ENCODE measurements around the gene SF3B5.

Gene SF3B5

DNA sequence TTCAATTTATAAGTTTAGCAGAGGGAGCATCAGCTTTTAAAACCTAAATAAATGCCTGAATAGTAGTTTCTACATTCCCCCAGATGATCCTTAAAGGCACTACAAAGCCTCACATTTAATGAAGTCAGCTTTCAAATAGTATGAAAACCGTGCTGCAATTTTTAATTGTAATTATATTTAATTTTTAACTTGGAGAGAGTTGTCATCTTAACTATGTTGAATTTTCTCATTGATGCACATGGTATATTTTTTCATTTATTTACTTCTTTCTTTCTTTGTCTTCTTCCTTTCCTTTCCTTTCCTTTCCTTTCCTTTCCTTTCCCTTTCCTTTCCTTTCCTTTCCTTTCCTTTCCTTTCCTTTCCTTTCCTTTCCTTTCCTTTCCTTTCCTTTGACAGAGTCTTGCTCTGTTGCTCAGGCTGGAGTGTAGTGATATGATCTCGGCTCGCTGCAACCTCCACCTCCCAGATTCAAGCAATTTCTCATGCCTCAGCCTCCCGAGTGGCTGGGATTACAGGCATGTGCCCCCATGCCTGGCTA lies 7.7 kb upstream of the SF3B5 start:
- H3K9me2 ChIP-seq (ENCODE audit: low read depth, low read length) = no peaks in the 10 kb centered on the region
- no peaks in the 10 kb centered on the region for H3F3A ChIP-seq (ENCODE audit: insufficient read depth, low read length)
- H3K4me3 ChIP-seq (ENCODE audit: low read depth, low read length, poor library complexity, severe bottlenecking) = no peak overlapping the region
- H3K27ac ChIP-seq (ENCODE audit: low read depth, low read length, poor library complexity, severe bottlenecking) = no peak overlapping the region
- H3K36me3 ChIP-seq (ENCODE audit: insufficient read depth, low read length) = no peaks in the 10 kb centered on the region
- H4K20me1 ChIP-seq (ENCODE audit: insufficient read depth, low read length) = no peaks in the 10 kb centered on the region
- H3K9me3 ChIP-seq (ENCODE audit: low read length) = no peaks in the 10 kb centered on the region
- H3K27me3 ChIP-seq (ENCODE audit: insufficient read depth, low read length) = no peaks in the 10 kb centered on the region
- no peak overlapping the region for H2AFZ ChIP-seq (ENCODE audit: low read length)
- no peaks in the 10 kb centered on the region for H3K4me1 ChIP-seq (ENCODE audit: insufficient read depth, low read length, severe bottlenecking)
- no peaks in the 10 kb centered on the region for H3K79me2 ChIP-seq (ENCODE audit: insufficient read depth, low read length)
- no peak overlapping the region for H3K9ac ChIP-seq (ENCODE audit: low read length)
- H3K4me2 ChIP-seq (ENCODE audit: low read length) = no peak overlapping the region
- TF ChIP-seq CTCF (IDR thresholded peaks at IDR 0.05; ENCODE audit: low read length) (no peak), EZH2 (IDR thresholded peaks at IDR 0.05; ENCODE audit: borderline replicate concordance, low read length) (no peak)

DNA sequence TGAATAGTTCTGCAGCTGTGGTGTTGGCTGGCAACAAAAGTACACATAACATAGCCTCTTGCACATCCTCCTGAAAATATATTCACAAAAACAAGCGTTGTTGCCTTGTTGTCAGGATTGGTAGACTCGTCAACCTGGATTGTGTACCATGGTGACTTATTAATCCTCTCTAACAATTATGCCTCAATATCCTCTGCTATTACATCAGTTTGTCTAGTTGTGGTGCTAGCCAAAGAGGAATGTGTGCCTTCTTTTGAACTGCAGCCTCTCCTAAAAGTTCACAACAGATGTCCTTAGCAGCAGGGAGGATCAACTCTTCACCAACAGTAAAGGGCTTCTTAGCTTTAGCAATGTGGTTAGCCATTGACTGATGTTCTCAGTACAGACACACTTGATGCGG lies 3.6 kb upstream of the SF3B5 start:
- Histone ChIP-seq H3K4me2 (ENCODE audit: low read length) (no peak overlapping the region), H3K9ac (ENCODE audit: low read length) (no peak overlapping the region), H3F3A (ENCODE audit: insufficient read depth, low read length) (no peaks in the 10 kb centered on the region), H3K9me2 (ENCODE audit: low read depth, low read length) (no peaks in the 10 kb centered on the region), H3K4me1 (ENCODE audit: insufficient read depth, low read length, severe bottlenecking) (peaks cover 15% of the 10 kb centered on the region), H2AFZ (ENCODE audit: low read length) (no peak overlapping the region), H3K36me3 (ENCODE audit: insufficient read depth, low read length) (no peaks in the 10 kb centered on the region), H3K9me3 (ENCODE audit: low read length) (no peaks in the 10 kb centered on the region), H3K79me2 (ENCODE audit: insufficient read depth, low read length) (peaks cover 12% of the 10 kb centered on the region), H4K20me1 (ENCODE audit: insufficient read depth, low read length) (no peaks in the 10 kb centered on the region), H3K27me3 (ENCODE audit: insufficient read depth, low read length) (no peaks in the 10 kb centered on the region), H3K4me3 (ENCODE audit: low read depth, low read length, poor library complexity, severe bottlenecking) (no peak overlapping the region), H3K27ac (ENCODE audit: low read depth, low read length, poor library complexity, severe bottlenecking) (no peak overlapping the region)
- TF ChIP-seq EZH2 (IDR thresholded peaks at IDR 0.05; ENCODE audit: borderline replicate concordance, low read length) = no peak
- no peak for TF ChIP-seq CTCF (IDR thresholded peaks at IDR 0.05; ENCODE audit: low read length)

DNA sequence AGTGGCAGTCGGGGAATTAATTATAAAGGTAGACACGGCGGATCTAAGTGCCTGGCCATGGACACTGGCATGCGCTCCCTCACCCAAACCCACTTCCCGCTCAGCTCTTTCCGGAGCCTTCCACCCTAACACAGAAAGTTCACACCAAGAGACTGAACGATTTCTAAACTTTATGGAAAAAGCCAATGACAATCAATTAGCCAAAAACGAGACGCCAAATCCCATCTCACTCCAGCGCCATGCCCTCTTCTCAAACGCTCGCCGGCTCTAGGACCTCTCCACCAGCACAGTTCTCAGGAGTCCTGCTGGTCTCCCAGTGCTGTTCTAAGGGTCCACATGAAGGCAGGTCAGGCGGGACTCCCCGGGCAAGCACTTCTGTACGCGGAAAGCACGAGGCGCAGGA lies 641 bp downstream of the SF3B5 start:
- Histone ChIP-seq H3K79me2 (ENCODE audit: insufficient read depth, low read length) (peaks cover 13% of the 10 kb centered on the region), H3K4me1 (ENCODE audit: insufficient read depth, low read length, severe bottlenecking) (peaks cover 26% of the 10 kb centered on the region), H2AFZ (ENCODE audit: low read length) (no peak overlapping the region), H3K27me3 (ENCODE audit: insufficient read depth, low read length) (no peaks in the 10 kb centered on the region), H3F3A (ENCODE audit: insufficient read depth, low read length) (no peaks in the 10 kb centered on the region), H3K36me3 (ENCODE audit: insufficient read depth, low read length) (no peaks in the 10 kb centered on the region; the same call in 1 of the 2 replicates), H3K9me3 (ENCODE audit: low read length) (no peaks in the 10 kb centered on the region), H3K4me3 (ENCODE audit: low read depth, low read length, poor library complexity, severe bottlenecking) (peak overlapping the region; percentile 91), H3K4me2 (ENCODE audit: low read length) (peak overlapping the region; percentile 92), H3K9ac (ENCODE audit: low read length) (peak overlapping the region; percentile 82), H3K9me2 (ENCODE audit: low read depth, low read length) (no peaks in the 10 kb centered on the region), H4K20me1 (ENCODE audit: insufficient read depth, low read length) (no peaks in the 10 kb centered on the region), H3K27ac (ENCODE audit: low read depth, low read length, poor library complexity, severe bottlenecking) (no peak overlapping the region)
- TF ChIP-seq EZH2 (IDR thresholded peaks at IDR 0.05; ENCODE audit: borderline replicate concordance, low read length) = no peak
- no peak for TF ChIP-seq CTCF (IDR thresholded peaks at IDR 0.05; ENCODE audit: low read length)
